Epithelial cell of esophagus (primary cell): ENCODE measurements around the gene FLNB.
A peak's percentile ranks its signal among the peaks of the same experiment; 100 is the strongest.

Experiments used
- DNase-seq: peaks from one replicate; pipeline ENCODE4 v3.0.0; 2010; ENCODE audit warnings: low read depth
- H3K4me3 ChIP-seq: 2 replicates; pipeline ENCODE4 v1.5.1; 2011; ENCODE audit warnings: mild to moderate bottlenecking, low read length, control low read depth
- CTCF ChIP-seq: IDR thresholded peaks from 2 replicates; pipeline ENCODE4 v1.5.1; 2011; ENCODE audit warnings: low read depth, mild to moderate bottlenecking, low read length, control low read depth, inconsistent platforms; ENCODE audit not compliant: insufficient read depth; ENCODE audit errors: missing control alignments

The FLNB gene

GRCh38 chr3:58003093-58003492 is 5.1 kb upstream of the FLNB start:
- H3K4me3 ChIP-seq = no peak overlapping the region
- no peak for DNase-seq
- no peak for TF ChIP-seq CTCF

- H3K4me3 ChIP-seq = no peak overlapping the region
- DNase-seq = peak; percentile 96
- no peak for TF ChIP-seq CTCF
Observed at GRCh38 chr3:58004973-58005372, 3.2 kb upstream of the FLNB start.

GRCh38 chr3:58005669-58006068 is 2.6 kb upstream of the FLNB start:
- no peak for TF ChIP-seq CTCF
- no peak overlapping the region for H3K4me3 ChIP-seq
- peak; percentile 99 for DNase-seq

- TF ChIP-seq CTCF = no peak
- no peak overlapping the region for H3K4me3 ChIP-seq
- peak; percentile 74 for DNase-seq
Observed at GRCh38 chr3:58006661-58007060, 1.6 kb upstream of the FLNB start.

- TF ChIP-seq CTCF = no peak
- peak; percentile 40 for DNase-seq
- peak overlapping the region; percentile 98 for H3K4me3 ChIP-seq
Observed at GRCh38 chr3:58009026-58009748, 965 bp downstream of the FLNB start.

GRCh38 chr3:58009749-58010535 is 1.7 kb downstream of the FLNB start:
- no peak for TF ChIP-seq CTCF
- H3K4me3 ChIP-seq = peak overlapping the region; percentile 98
- peak; percentile 82 for DNase-seq
